SK-N-SH treated with all-trans-retinoic acid at 6 μM for 48 hours (cell line): ENCODE data around the gene LYST.

ENCODE experiments used
- ATAC-seq: fragments of 200-7000 bp; cut with Tn5 transposase; 3 replicates; pipeline ENCODE4 v1.9.1; 2020; ENCODE audit warnings: mild to moderate bottlenecking, moderate library complexity
- ARNTL ChIP-seq: fragments of 450-650 bp; formaldehyde crosslinking; IDR thresholded peaks from 2 replicates; pipeline ENCODE4 v1.5.0; 2020; ENCODE audit warnings: low read depth, mild to moderate bottlenecking, moderate library complexity, borderline replicate concordance
- BACH2 ChIP-seq: fragments of 250-450 bp; sonication (Bioruptor Pico); IDR thresholded peaks from 2 replicates; pipeline ENCODE4 v1.9.0; 2021; ENCODE audit warnings: mild to moderate bottlenecking, borderline replicate concordance
- CSDC2 ChIP-seq: fragments of 250-450 bp; sonication (Bioruptor Pico); IDR thresholded peaks from 2 replicates; pipeline ENCODE4 v1.5.0; 2020; ENCODE audit warnings: mild to moderate bottlenecking, moderate library complexity
- ESRRG ChIP-seq: fragments of 250-450 bp; sonication (Bioruptor Pico); IDR thresholded peaks from 2 replicates; pipeline ENCODE4 v1.6.1; 2021; ENCODE audit warnings: mild to moderate bottlenecking
- ISL1 ChIP-seq: fragments of 250-450 bp; sonication (Bioruptor Pico); IDR thresholded peaks from 2 replicates; pipeline ENCODE4 v2.1.2; 2022; ENCODE audit warnings: mild to moderate bottlenecking, moderate library complexity
- OSR1 ChIP-seq: fragments of 250-450 bp; sonication (Bioruptor Pico); IDR thresholded peaks from 2 replicates; pipeline ENCODE4 v1.8.0; 2022; ENCODE audit warnings: moderate library complexity, mild to moderate bottlenecking, inconsistent platforms
- POU6F1 ChIP-seq: fragments of 250-450 bp; sonication (Bioruptor Pico); IDR thresholded peaks from 2 replicates; pipeline ENCODE4 v1.8.0; 2021; ENCODE audit warnings: low read depth, mild to moderate bottlenecking, moderate library complexity, borderline replicate concordance
- PPARA ChIP-seq: fragments of 250-450 bp; sonication (Bioruptor Pico); IDR thresholded peaks from 2 replicates; pipeline ENCODE4 v1.5.0; 2020; ENCODE audit warnings: mild to moderate bottlenecking, borderline replicate concordance
- SNAI2 ChIP-seq: fragments of 250-450 bp; sonication (Bioruptor Pico); IDR thresholded peaks from 2 replicates; pipeline ENCODE4 v1.5.0; 2020; ENCODE audit warnings: mild to moderate bottlenecking, moderate library complexity
- TCF4 ChIP-seq: fragments of 250-450 bp; sonication (Bioruptor Pico); IDR thresholded peaks from 2 replicates; pipeline ENCODE4 v1.8.0; 2021; ENCODE audit warnings: mild to moderate bottlenecking, moderate library complexity, borderline replicate concordance
- TOX ChIP-seq: fragments of 250-450 bp; sonication (Bioruptor Pico); IDR thresholded peaks from 2 replicates; pipeline ENCODE4 v1.8.0; 2021; ENCODE audit warnings: mild to moderate bottlenecking, moderate library complexity, borderline replicate concordance
- TSHZ2 ChIP-seq: fragments of 250-450 bp; sonication (Bioruptor Pico); IDR thresholded peaks from 2 replicates; pipeline ENCODE4 v1.5.0; 2020; ENCODE audit warnings: mild to moderate bottlenecking, moderate library complexity
- ZC3H10 ChIP-seq: fragments of 250-450 bp; sonication (Bioruptor Pico); IDR thresholded peaks from 2 replicates; pipeline ENCODE4 v1.5.1; 2021; ENCODE audit warnings: mild to moderate bottlenecking, moderate library complexity
- ZFP3 ChIP-seq: fragments of 250-450 bp; sonication (Bioruptor Pico); IDR thresholded peaks from 2 replicates; pipeline ENCODE4 v1.5.0; 2020; ENCODE audit warnings: mild to moderate bottlenecking, moderate library complexity
- ZFP30 ChIP-seq: fragments of 450-650 bp; formaldehyde crosslinking; IDR thresholded peaks from 2 replicates; pipeline ENCODE4 v1.5.0; 2022; ENCODE audit warnings: mild to moderate bottlenecking, moderate library complexity
- ZNF565 ChIP-seq: fragments of 450-650 bp; formaldehyde crosslinking; conservative IDR thresholded peaks from 2 replicates; pipeline ENCODE4 v1.5.0; 2020; ENCODE audit warnings: low read depth, mild to moderate bottlenecking, moderate library complexity
- ZNF70 ChIP-seq: fragments of 450-650 bp; formaldehyde crosslinking; IDR thresholded peaks from 2 replicates; pipeline ENCODE4 v1.5.0; 2020; ENCODE audit warnings: mild to moderate bottlenecking, moderate library complexity
- ZNF8 ChIP-seq: fragments of 450-650 bp; formaldehyde crosslinking; IDR thresholded peaks from 2 replicates; pipeline ENCODE4 v1.5.0; 2020; ENCODE audit warnings: mild to moderate bottlenecking, moderate library complexity
- TF ChIP-seq, protein P1 (sequence below): fragments of 250-450 bp; sonication (Bioruptor Pico); IDR thresholded peaks from 2 replicates; pipeline ENCODE4 v1.8.0; 2020; ENCODE audit warnings: mild to moderate bottlenecking, moderate library complexity, borderline replicate concordance
- TF ChIP-seq, protein P2 (sequence below): fragments of 250-450 bp; sonication (Bioruptor Pico); IDR thresholded peaks from 2 replicates; pipeline ENCODE4 v1.5.1; 2020; ENCODE audit warnings: low read depth, mild to moderate bottlenecking, moderate library complexity
- TF ChIP-seq, protein P3 (sequence below): fragments of 250-450 bp; sonication (Bioruptor Pico); IDR thresholded peaks from 2 replicates; pipeline ENCODE4 v1.5.1; 2021; ENCODE audit warnings: mild to moderate bottlenecking, moderate library complexity

Gene LYST

DNA sequence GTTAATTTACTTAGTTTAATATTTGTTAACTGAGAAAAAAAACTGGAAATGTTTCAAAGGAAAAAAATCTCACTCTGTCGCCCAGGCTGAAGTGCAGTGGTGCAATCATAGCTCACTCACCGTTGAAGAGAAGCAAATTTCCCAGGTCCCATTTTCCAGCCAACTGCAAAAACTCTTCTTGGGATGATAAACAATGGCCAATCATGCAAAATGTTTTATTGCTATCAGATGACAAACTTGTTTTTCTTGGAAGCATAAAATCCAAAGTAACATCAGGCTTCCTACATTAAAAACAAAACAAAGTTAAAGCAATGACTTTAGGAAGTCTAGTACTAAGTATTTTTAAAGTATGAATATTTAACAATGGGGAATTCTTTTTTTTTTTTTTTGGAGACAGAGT lies 84.9 kb downstream of the LYST start:
- TF ChIP-seq ZNF8 (CRISPR knock-in tag) (no peak), ZNF565 (CRISPR knock-in tag) (no peak), TOX (CRISPR knock-in tag) (no peak), TSHZ2 (CRISPR knock-in tag) (no peak), SNAI2 (CRISPR knock-in tag) (no peak), POU6F1 (no peak), PPARA (CRISPR knock-in tag) (no peak), CSDC2 (CRISPR knock-in tag) (no peak), ZNF70 (CRISPR knock-in tag) (no peak), TCF4 (CRISPR knock-in tag) (no peak), ISL1 (CRISPR knock-in tag) (no peak), ESRRG (no peak), ZC3H10 (CRISPR knock-in tag) (no peak), BACH2 (no peak), ARNTL (no peak), OSR1 (CRISPR knock-in tag) (no peak)
- TF ChIP-seq, protein P1, sequence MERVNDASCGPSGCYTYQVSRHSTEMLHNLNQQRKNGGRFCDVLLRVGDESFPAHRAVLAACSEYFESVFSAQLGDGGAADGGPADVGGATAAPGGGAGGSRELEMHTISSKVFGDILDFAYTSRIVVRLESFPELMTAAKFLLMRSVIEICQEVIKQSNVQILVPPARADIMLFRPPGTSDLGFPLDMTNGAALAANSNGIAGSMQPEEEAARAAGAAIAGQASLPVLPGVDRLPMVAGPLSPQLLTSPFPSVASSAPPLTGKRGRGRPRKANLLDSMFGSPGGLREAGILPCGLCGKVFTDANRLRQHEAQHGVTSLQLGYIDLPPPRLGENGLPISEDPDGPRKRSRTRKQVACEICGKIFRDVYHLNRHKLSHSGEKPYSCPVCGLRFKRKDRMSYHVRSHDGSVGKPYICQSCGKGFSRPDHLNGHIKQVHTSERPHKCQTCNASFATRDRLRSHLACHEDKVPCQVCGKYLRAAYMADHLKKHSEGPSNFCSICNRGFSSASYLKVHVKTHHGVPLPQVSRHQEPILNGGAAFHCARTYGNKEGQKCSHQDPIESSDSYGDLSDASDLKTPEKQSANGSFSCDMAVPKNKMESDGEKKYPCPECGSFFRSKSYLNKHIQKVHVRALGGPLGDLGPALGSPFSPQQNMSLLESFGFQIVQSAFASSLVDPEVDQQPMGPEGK, result no peak
- no peak for ATAC-seq

GRCh38 chr1:235779770-235780169 lies 86.9 kb downstream of the LYST start:
- TF ChIP-seq ZNF70 (CRISPR knock-in tag) (no peak), ZFP30 (no peak), ZFP3 (CRISPR knock-in tag) (no peak), ZC3H10 (CRISPR knock-in tag) (no peak), OSR1 (CRISPR knock-in tag) (no peak), TSHZ2 (CRISPR knock-in tag) (no peak), TOX (CRISPR knock-in tag) (no peak), ZNF565 (CRISPR knock-in tag) (no peak), SNAI2 (CRISPR knock-in tag) (no peak)
- TF ChIP-seq, protein P2, sequence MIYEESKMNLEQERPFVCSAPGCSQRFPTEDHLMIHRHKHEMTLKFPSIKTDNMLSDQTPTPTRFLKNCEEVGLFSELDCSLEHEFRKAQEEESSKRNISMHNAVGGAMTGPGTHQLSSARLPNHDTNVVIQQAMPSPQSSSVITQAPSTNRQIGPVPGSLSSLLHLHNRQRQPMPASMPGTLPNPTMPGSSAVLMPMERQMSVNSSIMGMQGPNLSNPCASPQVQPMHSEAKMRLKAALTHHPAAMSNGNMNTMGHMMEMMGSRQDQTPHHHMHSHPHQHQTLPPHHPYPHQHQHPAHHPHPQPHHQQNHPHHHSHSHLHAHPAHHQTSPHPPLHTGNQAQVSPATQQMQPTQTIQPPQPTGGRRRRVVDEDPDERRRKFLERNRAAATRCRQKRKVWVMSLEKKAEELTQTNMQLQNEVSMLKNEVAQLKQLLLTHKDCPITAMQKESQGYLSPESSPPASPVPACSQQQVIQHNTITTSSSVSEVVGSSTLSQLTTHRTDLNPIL (CRISPR knock-in tag), result no peak
- no peak for ATAC-seq

DNA sequence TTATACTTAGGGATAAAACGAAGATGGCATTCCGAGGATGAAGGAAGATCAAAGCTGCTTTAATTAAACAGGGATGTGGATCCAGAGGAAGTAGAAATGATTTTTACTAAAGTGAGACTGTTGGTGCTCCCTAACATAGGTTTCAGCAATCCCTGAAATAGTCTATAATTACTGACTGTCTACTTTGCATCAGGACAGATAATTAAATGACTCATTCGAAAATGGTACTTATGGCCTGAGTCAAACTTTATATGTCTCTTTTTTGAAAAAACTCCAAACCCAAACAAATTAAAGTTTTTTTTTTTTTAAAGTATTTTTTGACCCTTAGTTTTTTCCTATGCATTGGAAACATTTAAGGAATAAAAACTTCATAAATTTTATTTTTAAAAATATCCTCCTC lies 90.3 kb downstream of the LYST start:
- no peak for ATAC-seq
- TF ChIP-seq ISL1 (CRISPR knock-in tag), result no peak
- no peak for TF ChIP-seq ESRRG
- no peak for TF ChIP-seq ZNF565 (CRISPR knock-in tag)
- TF ChIP-seq, protein P1, result no peak
- TF ChIP-seq, protein P3, sequence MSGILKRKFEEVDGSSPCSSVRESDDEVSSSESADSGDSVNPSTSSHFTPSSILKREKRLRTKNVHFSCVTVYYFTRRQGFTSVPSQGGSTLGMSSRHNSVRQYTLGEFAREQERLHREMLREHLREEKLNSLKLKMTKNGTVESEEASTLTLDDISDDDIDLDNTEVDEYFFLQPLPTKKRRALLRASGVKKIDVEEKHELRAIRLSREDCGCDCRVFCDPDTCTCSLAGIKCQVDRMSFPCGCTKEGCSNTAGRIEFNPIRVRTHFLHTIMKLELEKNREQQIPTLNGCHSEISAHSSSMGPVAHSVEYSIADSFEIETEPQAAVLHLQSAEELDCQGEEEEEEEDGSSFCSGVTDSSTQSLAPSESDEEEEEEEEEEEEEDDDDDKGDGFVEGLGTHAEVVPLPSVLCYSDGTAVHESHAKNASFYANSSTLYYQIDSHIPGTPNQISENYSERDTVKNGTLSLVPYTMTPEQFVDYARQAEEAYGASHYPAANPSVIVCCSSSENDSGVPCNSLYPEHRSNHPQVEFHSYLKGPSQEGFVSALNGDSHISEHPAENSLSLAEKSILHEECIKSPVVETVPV (CRISPR knock-in tag), result no peak
- no peak for TF ChIP-seq TSHZ2 (CRISPR knock-in tag)
- TF ChIP-seq ZC3H10 (CRISPR knock-in tag), result no peak
- TF ChIP-seq CSDC2 (CRISPR knock-in tag), result no peak
- no peak for TF ChIP-seq SNAI2 (CRISPR knock-in tag)
